GM23248 (cell line): ENCODE data around the gene ACVR2B.

ENCODE experiments used
- EZH2 ChIP-seq: fragments of 200-600 bp; sonication (generic); IDR thresholded peaks from 2 replicates; pipeline ENCODE4 v1.6.1; 2018; ENCODE audit warnings: antibody characterized with exemption, mild to moderate bottlenecking; ENCODE audit not compliant: insufficient read depth, poor library complexity, severe bottlenecking
- EZH2phosphoT487 ChIP-seq: fragments of 200-600 bp; sonication (generic); IDR thresholded peaks from 2 replicates; pipeline ENCODE4 v1.6.1; 2018; ENCODE audit warnings: antibody characterized with exemption, moderate library complexity, mild to moderate bottlenecking, low read depth; ENCODE audit not compliant: insufficient read depth

DNA sequence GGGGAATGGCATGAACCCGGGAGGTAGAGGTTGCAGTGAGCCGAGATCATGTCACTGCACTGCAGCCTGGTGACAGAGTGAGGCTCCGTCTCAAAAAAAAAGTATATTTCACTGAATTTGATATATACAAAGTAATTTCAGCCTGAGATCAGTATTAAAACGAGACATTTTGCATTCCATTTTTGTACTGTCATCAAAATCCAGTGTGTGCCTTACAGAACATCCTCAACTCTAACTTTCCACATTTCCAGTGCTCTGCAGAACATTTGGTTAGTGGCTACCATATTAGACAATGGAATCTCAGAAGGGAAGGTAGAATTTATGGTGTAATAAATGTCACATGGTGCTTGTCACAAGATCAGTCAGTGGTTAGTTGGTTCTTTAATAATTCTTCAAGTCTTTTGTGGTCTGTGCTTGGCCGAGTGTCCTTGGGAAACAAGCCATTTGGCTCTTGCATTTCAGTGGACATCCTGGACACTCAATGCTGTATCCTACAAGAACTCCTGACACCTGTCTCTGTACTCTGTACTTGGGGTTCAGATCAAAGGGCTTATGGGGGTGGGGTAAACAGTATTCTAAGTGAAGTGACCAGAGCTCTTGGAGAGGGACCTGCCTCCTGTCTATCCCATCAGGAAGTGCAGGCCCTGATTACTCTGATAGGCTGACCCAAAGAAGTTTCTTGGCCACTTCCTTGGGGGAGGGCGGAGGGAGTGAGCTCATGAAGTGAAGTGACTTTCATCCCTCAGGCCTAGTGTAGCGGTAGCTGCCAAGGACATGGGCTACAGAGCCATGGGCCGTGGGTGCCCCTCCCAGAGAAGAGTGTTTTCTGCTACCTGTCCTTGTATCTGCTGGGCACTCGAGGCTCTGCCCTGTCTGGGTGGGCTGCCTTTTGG, 3.7 kb downstream of the ACVR2B start:
- TF ChIP-seq EZH2 (no peak), EZH2phosphoT487 (no peak)
